PC-3 (cell line): ENCODE data around the gene PIAS1.

Source experiments
- CTCF ChIP-seq: fragments of 300-600 bp; sonication (generic); conservative IDR thresholded peaks from 2 replicates; pipeline ENCODE4 v1.5.1; 2017; ENCODE audit warnings: antibody characterized with exemption, low read depth, mild to moderate bottlenecking, low read length
- EZH2phosphoT487 ChIP-seq: fragments of 300-600 bp; sonication (generic); IDR thresholded peaks from 2 replicates; pipeline ENCODE4 v1.6.1; 2018; ENCODE audit warnings: mild to moderate bottlenecking, antibody characterized with exemption, low read length, borderline replicate concordance

GRCh38 chr15:68208636-68209240, 154.6 kb downstream of the PIAS1 start:
- TF ChIP-seq EZH2phosphoT487, result no peak
- no peak for TF ChIP-seq CTCF
